Endothelial cell of umbilical vein (primary cell): ENCODE results near the gene XRCC1. TPM values are rescaled to one million over a fixed set of nuclear protein-coding genes. Genes with fewer than 3 reads are reported as not detected.
"Not testable (repeated sequence)": the region's sequence is repeated elsewhere in the genome, so short reads cannot be mapped to it uniquely, and the experiment has no call there.

Source experiments
- BruUV-seq: library from RNA; stranded (reverse); fragments of 400-500 nt; replicated peaks from 2 replicates; lab custom pipeline; 2021; lab: Mats Ljungman, UMichigan
- CTCF ChIA-PET: fragments of 300-600, 350-600 bp; sonication (Branson Sonifier 250); formaldehyde crosslinking; loops from one replicate; lab custom pipeline; 2021; ENCODE audit warnings: antibody characterized with exemption, inconsistent platforms; lab: Charles Lee
- POLR2A ChIA-PET: fragments of 300-600, 350-600 bp; sonication (Branson Sonifier 250); formaldehyde crosslinking; loops from one replicate; lab custom pipeline; 2021; ENCODE audit warnings: antibody characterized with exemption, inconsistent platforms; lab: Charles Lee
- DNase-seq: peaks from one replicate; pipeline ENCODE4 v3.0.0-alpha.2; 2011; ENCODE audit warnings: low read depth, low spot score
- FAIRE-seq: peaks from 2 replicates; lab custom pipeline; 2011; peaks lifted over from hg19 to GRCh38; lab: Jason Lieb, UNC
- H2AFZ ChIP-seq: 2 replicates; pipeline ENCODE4 v1.6.0; 2012; ENCODE audit warnings: low read depth, low read length, control low read depth, inconsistent platforms
- H3K27ac ChIP-seq: 2 replicates; pipeline ENCODE4 v1.5.1; 2011; ENCODE audit warnings: low read depth, mild to moderate bottlenecking, control low read depth, low read length, moderate library complexity; ENCODE audit not compliant: insufficient read depth
- H3K27me3 ChIP-seq, 2 experiments: 2 replicates each; pipeline versions ENCODE4 v1.6.0 to v1.6.1; 2011; ENCODE audit warnings: low read length in 2 of 2, mixed read lengths in 1 of 2; ENCODE audit not compliant: control insufficient read depth in 2 of 2, insufficient read depth in 2 of 2
- H3K36me3 ChIP-seq, 2 experiments: 2 replicates in 1 of 2; 3 replicates in 1 of 2; pipeline ENCODE4 v1.5.1; 2011; ENCODE audit warnings: low read length in 2 of 2, mild to moderate bottlenecking in 1 of 2, moderate library complexity in 1 of 2; ENCODE audit not compliant: control insufficient read depth in 2 of 2, insufficient read depth in 2 of 2; ENCODE audit errors: extremely low read depth in 1 of 2
- H3K4me1 ChIP-seq: 3 replicates; pipeline ENCODE4 v1.5.1; 2011; ENCODE audit warnings: mild to moderate bottlenecking, low read length; ENCODE audit not compliant: control insufficient read depth, insufficient read depth; ENCODE audit errors: extremely low read depth
- H3K4me2 ChIP-seq: 2 replicates; pipeline ENCODE4 v1.6.1; 2011; ENCODE audit warnings: low read length, control low read depth, mixed read lengths; ENCODE audit not compliant: insufficient read depth
- H3K4me3 ChIP-seq, 3 experiments: fragments of 200-600 bp in 1 of 3; sonication (generic), shearing (Covaris generic) in 1 of 3; replicated peaks in 1 of 3; 2 replicates each; pipeline ENCODE4 v1.5.1; 2011 to 2016; ENCODE audit warnings: control low read depth in 3 of 3, low read length in 3 of 3, mild to moderate bottlenecking in 2 of 3, inconsistent platforms in 1 of 3, low read depth in 1 of 3, moderate library complexity in 1 of 3; ENCODE audit not compliant: insufficient read depth in 1 of 3
- H3K79me2 ChIP-seq: 2 replicates; pipeline ENCODE4 v1.6.0; 2012; ENCODE audit warnings: low read length, inconsistent platforms; ENCODE audit not compliant: control insufficient read depth, insufficient read depth
- H3K9ac ChIP-seq: replicated peaks from 2 replicates; pipeline ENCODE3; 2011; ENCODE audit warnings: low read length, control low read depth; ENCODE audit not compliant: insufficient read depth; ENCODE audit errors: extremely low read depth
- H3K9me1 ChIP-seq: replicated peaks from 3 replicates; pipeline ENCODE4 v1.6.0; 2011; ENCODE audit warnings: mild to moderate bottlenecking, low read length; ENCODE audit not compliant: control insufficient read depth, insufficient read depth; ENCODE audit errors: extremely low read depth
- H3K9me3 ChIP-seq: replicated peaks from 2 replicates; pipeline ENCODE4 v1.5.1; 2012; ENCODE audit warnings: low read length, inconsistent platforms; ENCODE audit not compliant: control insufficient read depth, insufficient read depth
- H4K20me1 ChIP-seq: replicated peaks from 2 replicates; pipeline ENCODE3; 2011; ENCODE audit warnings: mild to moderate bottlenecking, low read length; ENCODE audit not compliant: control insufficient read depth, insufficient read depth; ENCODE audit errors: extremely low read depth
- CTCF ChIP-seq, 2 donors: IDR thresholded peaks; 1 replicate in 1 of 2; 2 replicates in 1 of 2; pipeline ENCODE4 v1.5.1; 2011; ENCODE audit warnings: low read length in 2 of 2, mild to moderate bottlenecking in 2 of 2, moderate library complexity in 2 of 2, control low read depth in 1 of 2, inconsistent platforms in 1 of 2, low read depth in 1 of 2; ENCODE audit not compliant: insufficient read depth in 1 of 2; ENCODE audit errors: extremely low read depth in 1 of 2
- EZH2 ChIP-seq: IDR thresholded peaks from 2 replicates; pipeline ENCODE4 v1.6.1; 2012; ENCODE audit warnings: borderline replicate concordance, low read depth, mild to moderate bottlenecking, moderate library complexity, low read length, inconsistent platforms; ENCODE audit not compliant: severe bottlenecking
- dilution Hi-C: fragments of 300-500 bp; cut with MboI; formaldehyde crosslinking; loops from one replicate; pipeline ENCODE4 v1.15.0; 2019; ENCODE audit warnings: low sequenced_read_pairs; ENCODE audit not compliant: extremely low pct_ligation_motif_present
- intact Hi-C: fragments of 100-400 bp; cut with micrococcal nuclease; formaldehyde crosslinking; loops from one replicate; pipeline ENCODE4 v1.10.0; 2022
- polyA plus RNA-seq, 4 experiments: library from polyadenylated mRNA; depleted of rRNA in 3 of 4; stranded (reverse) in 3 of 4; unstranded in 1 of 4; fragments of >200 nt; gene quantifications; 2 replicates each; pipeline versions ENCODE4 v1.2.1 to v1.2.3, GENCODE V29; 2011 to 2012; ENCODE audit warnings: missing spikeins in 1 of 4
- total RNA-seq: library from RNA; stranded (reverse); gene quantifications from 2 replicates; pipeline ENCODE4 v1.2.3, GENCODE V29; 2021

Gene XRCC1
- total and polyA plus RNA-seq, 2 donors (not counting 3 experiments of a cell fraction or from before 2014, with no cell fraction given), result 29.5 to 39.3 TPM

- CTCF ChIA-PET, result interaction anchor here (6.6 kb wide), 1 partner anchor 44 kb away, joined by 158 read pairs; the partner anchor contains the start of genes IRGQ and ZNF576
- Histone ChIP-seq H3K4me2 (no peak overlapping the region), H3K9ac (no peak overlapping the region), H3K9me3 (no peaks in the 10 kb centered on the region), H2AFZ (no peak overlapping the region), H4K20me1 (no peaks in the 10 kb centered on the region), H3K79me2 (no peaks in the 10 kb centered on the region), H3K4me1 (no peaks in the 10 kb centered on the region), H3K27me3 (no peaks in the 10 kb centered on the region), H3K9me1 (no peaks in the 10 kb centered on the region), H3K27ac (no peak overlapping the region), H3K4me3 (no peak overlapping the region), H3K36me3 (peaks cover 2 to 32% of the 10 kb centered on the region in 2 experiments)
- no TSS peak for BruUV-seq
- dilution Hi-C loops (no loop called here), intact Hi-C loops (no loop called here)
- TF ChIP-seq EZH2, result no peak
- POLR2A ChIA-PET, result no interaction called here
- FAIRE-seq (no peak), DNase-seq (no peak)
Measured at GRCh38 chr19:43551399-43552197, 23.7 kb downstream of the XRCC1 start.

- DNase-seq (no peak), FAIRE-seq (no peak)
- Histone ChIP-seq H3K9me3 (no peaks in the 10 kb centered on the region), H3K27ac (no peak overlapping the region), H2AFZ (no peak overlapping the region), H3K27me3 (no peaks in the 10 kb centered on the region), H3K4me3 (no peak overlapping the region), H3K9me1 (no peaks in the 10 kb centered on the region), H3K4me1 (no peaks in the 10 kb centered on the region), H3K36me3 (peaks cover 2 to 39% of the 10 kb centered on the region in 2 experiments), H3K9ac (no peak overlapping the region), H3K4me2 (no peak overlapping the region), H4K20me1 (no peaks in the 10 kb centered on the region), H3K79me2 (no peaks in the 10 kb centered on the region)
- TF ChIP-seq CTCF (IDR thresholded peaks at IDR 0.05; ENCODE audit: extremely low read depth in 1 of 2, insufficient read depth in 1 of 2, low read depth in 1 of 2, low read length in 2 of 2) (no peak), EZH2 (no peak)
- POLR2A ChIA-PET, result no interaction called here
- intact Hi-C loops, result no loop called here
- BruUV-seq, result no TSS peak
- CTCF ChIA-PET, result interaction anchor here (0.6 to 1.4 kb wide), 2 partner anchors 10 to 46 kb away, joined by 3 read pairs; no protein-coding TSS in a partner anchor
- dilution Hi-C loops, result no loop called here
Measured at GRCh38 chr19:43548706-43549105, 26.6 kb downstream of the XRCC1 start.

GRCh38 chr19:43547926-43548325, 27.4 kb downstream of the XRCC1 start:
- BruUV-seq, POLR2A ChIA-PET: not testable (repeated sequence)

More at GRCh38 chr19:43547926-43548325, 27.4 kb downstream of the XRCC1 start:
- H3K27me3 ChIP-seq, H3K9me3 ChIP-seq, H3K4me2 ChIP-seq, CTCF ChIA-PET, FAIRE-seq, H3K79me2 ChIP-seq, H3K27ac ChIP-seq, H2AFZ ChIP-seq, H3K4me3 ChIP-seq, H3K9ac ChIP-seq, intact Hi-C loops, DNase-seq, dilution Hi-C loops, H3K4me1 ChIP-seq, H3K9me1 ChIP-seq, H4K20me1 ChIP-seq: not testable (repeated sequence)
- peaks cover 2 to 40% of the 10 kb centered on the region in 2 experiments for H3K36me3 ChIP-seq
